Measurements from ENCODE around the gene SYNGR1. TPM values are rescaled to one million over a fixed set of nuclear protein-coding genes. Genes with fewer than 3 reads are reported as not detected.

Gene SYNGR1
- total and polyA plus RNA-seq, 2 donors (not counting 1 experiment from before 2014, with no cell fraction given), result 9.4 to 31.9 TPM

DNA sequence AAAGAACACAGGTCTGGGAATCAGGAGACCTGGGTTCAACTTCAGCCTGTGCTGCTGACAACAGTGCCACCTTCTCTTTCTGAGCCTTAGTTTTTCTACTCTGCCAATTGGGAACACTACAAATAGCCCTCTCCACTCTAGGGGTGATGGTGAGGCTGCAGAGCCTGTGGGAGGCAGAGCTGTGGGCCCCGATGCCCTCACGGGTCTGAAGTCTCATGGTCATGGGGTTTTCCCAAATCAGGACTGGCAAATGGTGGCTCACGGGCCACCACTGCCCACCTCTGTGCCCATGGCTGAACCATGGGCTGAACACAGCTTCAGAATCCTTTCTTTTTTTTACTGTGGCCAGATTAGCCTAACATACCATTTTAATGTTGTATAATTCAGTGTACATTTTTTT, 19.8 kb downstream of the SYNGR1 start:
- Mint-ChIP-seq H3K27me3 (no peaks in the 10 kb centered on the region), H3K4me1 (peaks cover 39% of the 10 kb centered on the region), H3K4me3 (no peak overlapping the region), H3K9me3 (ENCODE audit: insufficient read depth) (no peaks in the 10 kb centered on the region), H3K27ac (no peak overlapping the region)
- DNase-seq, result no peak
- H4K20me1 ChIP-seq (ENCODE audit: control insufficient read depth, insufficient read depth, low read length, poor library complexity, severe bottlenecking), result no peaks in the 10 kb centered on the region
- H3K79me2 ChIP-seq (ENCODE audit: control insufficient read depth, insufficient read depth, low read length), result peaks cover 7% of the 10 kb centered on the region
- CTCF ChIA-PET, result no interaction called here
- TF ChIP-seq, protein P1, sequence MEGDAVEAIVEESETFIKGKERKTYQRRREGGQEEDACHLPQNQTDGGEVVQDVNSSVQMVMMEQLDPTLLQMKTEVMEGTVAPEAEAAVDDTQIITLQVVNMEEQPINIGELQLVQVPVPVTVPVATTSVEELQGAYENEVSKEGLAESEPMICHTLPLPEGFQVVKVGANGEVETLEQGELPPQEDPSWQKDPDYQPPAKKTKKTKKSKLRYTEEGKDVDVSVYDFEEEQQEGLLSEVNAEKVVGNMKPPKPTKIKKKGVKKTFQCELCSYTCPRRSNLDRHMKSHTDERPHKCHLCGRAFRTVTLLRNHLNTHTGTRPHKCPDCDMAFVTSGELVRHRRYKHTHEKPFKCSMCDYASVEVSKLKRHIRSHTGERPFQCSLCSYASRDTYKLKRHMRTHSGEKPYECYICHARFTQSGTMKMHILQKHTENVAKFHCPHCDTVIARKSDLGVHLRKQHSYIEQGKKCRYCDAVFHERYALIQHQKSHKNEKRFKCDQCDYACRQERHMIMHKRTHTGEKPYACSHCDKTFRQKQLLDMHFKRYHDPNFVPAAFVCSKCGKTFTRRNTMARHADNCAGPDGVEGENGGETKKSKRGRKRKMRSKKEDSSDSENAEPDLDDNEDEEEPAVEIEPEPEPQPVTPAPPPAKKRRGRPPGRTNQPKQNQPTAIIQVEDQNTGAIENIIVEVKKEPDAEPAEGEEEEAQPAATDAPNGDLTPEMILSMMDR (IDR thresholded peaks at IDR 0.05), result no peak
- TF ChIP-seq EZH2 (IDR thresholded peaks at IDR 0.05; ENCODE audit: borderline replicate concordance, insufficient read depth, low read depth, low read length, poor library complexity, severe bottlenecking), result no peak
- no peak overlapping the region for H2AFZ ChIP-seq (ENCODE audit: insufficient read depth, low read depth, low read length, poor library complexity, severe bottlenecking)
- ATAC-seq (ENCODE audit: low read depth), result no peak
- H3K27ac ChIP-seq (ENCODE audit: low read length in 2 of 2), result no peak overlapping the region
- H3K9ac ChIP-seq (ENCODE audit: low read length), result no peak overlapping the region
- 75% methylated on average over 2 of the region's 3 CpGs for WGBS (ENCODE audit: insufficient coverage)
- POLR2A ChIA-PET, result interaction anchor here (0.6 kb wide), 1 partner anchor 29 kb away, joined by 5 read pairs; no protein-coding TSS in a partner anchor
- peaks cover 17 to 25% of the 10 kb centered on the region in 2 donors for H3K4me1 ChIP-seq (ENCODE audit: control insufficient read depth in 2 of 2, insufficient read depth in 2 of 2, low read length in 2 of 2)
- intact Hi-C loops (cut with micrococcal nuclease), result no loop called here
- H3K27me3 ChIP-seq (replicated peaks in 1 of 4; ENCODE audit: control extremely low read depth in 1 of 4, control insufficient read depth in 3 of 4, insufficient read depth in 4 of 4, low read length in 3 of 4), result no peaks in the 10 kb centered on the region
- H3K36me3 ChIP-seq (replicated peaks in 1 of 2; ENCODE audit: control extremely low read depth in 1 of 2, control insufficient read depth in 1 of 2, extremely low read depth in 1 of 2, insufficient read depth in 2 of 2, low read length in 1 of 2), result no peaks in the 10 kb centered on the region
- H3K4me2 ChIP-seq (replicated peaks; ENCODE audit: low read depth, low read length, poor library complexity, severe bottlenecking), result no peak overlapping the region
- peaks cover 0 to 16% (median 4%) of the 10 kb centered on the region in 3 donors for H3K9me3 ChIP-seq (ENCODE audit: control extremely low read depth in 1 of 3, control insufficient read depth in 2 of 3, insufficient read depth in 1 of 3, low read length in 2 of 3)
- H3K4me3 ChIP-seq (ENCODE audit: control extremely low read depth in 1 of 5, extremely low read depth in 1 of 5, insufficient read depth in 1 of 5, low read depth in 2 of 5, low read length in 4 of 5), result no peak overlapping the region

DNA sequence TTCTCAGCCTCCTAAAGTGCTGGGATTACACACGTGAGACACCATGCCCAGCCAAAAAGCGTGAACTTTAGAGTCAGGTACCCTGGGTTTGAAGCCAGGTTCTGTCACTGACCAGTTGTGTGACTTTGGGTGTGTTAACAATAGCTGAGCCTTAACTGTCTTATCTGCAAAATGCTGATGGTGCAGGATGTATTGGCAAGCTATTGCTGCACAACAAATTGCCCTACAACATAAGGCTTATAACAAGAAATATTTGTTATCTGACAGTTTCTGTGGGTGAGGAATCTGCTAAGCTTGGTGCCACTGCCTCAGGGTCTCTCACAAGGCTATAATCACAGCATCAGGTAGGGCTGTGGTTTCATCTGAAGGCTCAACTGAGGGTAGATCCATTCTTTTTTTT, 21.9 kb downstream of the SYNGR1 start:
- Mint-ChIP-seq H3K9me3 (ENCODE audit: insufficient read depth) (no peaks in the 10 kb centered on the region), H3K4me1 (peaks cover 25% of the 10 kb centered on the region), H3K27me3 (no peaks in the 10 kb centered on the region), H3K4me3 (no peak overlapping the region), H3K27ac (no peak overlapping the region)
- no peaks in the 10 kb centered on the region for H3K27me3 ChIP-seq (replicated peaks in 1 of 4; ENCODE audit: control extremely low read depth in 1 of 4, control insufficient read depth in 3 of 4, insufficient read depth in 4 of 4, low read length in 3 of 4)
- DNase-seq (no peak), ATAC-seq (ENCODE audit: low read depth) (no peak)
- no peak for TF ChIP-seq EZH2 (IDR thresholded peaks at IDR 0.05; ENCODE audit: borderline replicate concordance, insufficient read depth, low read depth, low read length, poor library complexity, severe bottlenecking)
- TF ChIP-seq, protein P1 (IDR thresholded peaks at IDR 0.05), result no peak
- CTCF ChIA-PET, result interaction anchor here (0.6 to 0.7 kb wide), 2 partner anchors 9 to 135 kb away, joined by 3 read pairs; no protein-coding TSS in a partner anchor
- 100% methylated on average over 1 of the region's 2 CpGs for WGBS (ENCODE audit: insufficient coverage)
- H3K4me1 ChIP-seq (ENCODE audit: control insufficient read depth in 2 of 2, insufficient read depth in 2 of 2, low read length in 2 of 2), result peaks cover 10 to 13% of the 10 kb centered on the region in 2 donors
- no peak overlapping the region for H3K27ac ChIP-seq (ENCODE audit: low read length in 2 of 2)
- peaks cover 9% of the 10 kb centered on the region for H3K79me2 ChIP-seq (ENCODE audit: control insufficient read depth, insufficient read depth, low read length)
- no peaks in the 10 kb centered on the region for H3K36me3 ChIP-seq (replicated peaks in 1 of 2; ENCODE audit: control extremely low read depth in 1 of 2, control insufficient read depth in 1 of 2, extremely low read depth in 1 of 2, insufficient read depth in 2 of 2, low read length in 1 of 2)
- no peak overlapping the region for H3K4me2 ChIP-seq (replicated peaks; ENCODE audit: low read depth, low read length, poor library complexity, severe bottlenecking)
- no peak overlapping the region for H3K4me3 ChIP-seq (ENCODE audit: control extremely low read depth in 1 of 5, extremely low read depth in 1 of 5, insufficient read depth in 1 of 5, low read depth in 2 of 5, low read length in 4 of 5)
- POLR2A ChIA-PET, result interaction anchor here (0.6 to 0.7 kb wide), 2 partner anchors 83 to 148 kb away, joined by 3 to 6 read pairs; no protein-coding TSS in a partner anchor
- H3K9me3 ChIP-seq (ENCODE audit: control extremely low read depth in 1 of 3, control insufficient read depth in 2 of 3, insufficient read depth in 1 of 3, low read length in 2 of 3), result peaks cover 0 to 19% (median 4%) of the 10 kb centered on the region in 3 donors
- H2AFZ ChIP-seq (ENCODE audit: insufficient read depth, low read depth, low read length, poor library complexity, severe bottlenecking), result no peak overlapping the region
- intact Hi-C loops (cut with micrococcal nuclease), result no loop called here
- H3K9ac ChIP-seq (ENCODE audit: low read length), result no peak overlapping the region
- no peaks in the 10 kb centered on the region for H4K20me1 ChIP-seq (ENCODE audit: control insufficient read depth, insufficient read depth, low read length, poor library complexity, severe bottlenecking)

All from B cell (primary cell).